T follicular helper cell (primary cell): Measurements from ENCODE around the gene RPS6KA6.

Experiments
- DNase-seq: peaks from one replicate; pipeline ENCODE4 v3.0.0-alpha.2; 2020; ENCODE audit warnings: low read depth
- total RNA-seq, 2 experiments: gene quantifications; one replicate each; lab custom pipeline; 2026; lab: John Stamatoyannopoulos, UW

Gene RPS6KA6
- total RNA-seq: 1.3 to 2.2 reads per million in 2 experiments

- no peak for DNase-seq
Observed at GRCh38 chrX:84187533-84188319, at the start of gene RPS6KA6. Gene RPS6KA6 (minus strand): TSS chrX:84188199. CDS start chrX:84187899, 300 bp downstream.

GRCh38 chrX:84224741-84225140 lies 36.7 kb upstream of the RPS6KA6 start:
- DNase-seq: no peak

GRCh38 chrX:84223261-84223660 lies 35.3 kb upstream of the RPS6KA6 start:
- DNase-seq: no peak

GRCh38 chrX:84221181-84221580 lies 33.2 kb upstream of the RPS6KA6 start:
- DNase-seq: no peak

- DNase-seq: no peak
Observed at GRCh38 chrX:84219551-84219950, 31.6 kb upstream of the RPS6KA6 start.

GRCh38 chrX:84218726-84219125 lies 30.7 kb upstream of the RPS6KA6 start:
- no peak for DNase-seq

GRCh38 chrX:84216881-84217280 lies 28.9 kb upstream of the RPS6KA6 start:
- no peak for DNase-seq

GRCh38 chrX:84216406-84216805 lies 28.4 kb upstream of the RPS6KA6 start:
- no peak for DNase-seq

- DNase-seq: no peak
Observed at GRCh38 chrX:84205276-84205675, 17.3 kb upstream of the RPS6KA6 start.

- DNase-seq: no peak
Observed at GRCh38 chrX:84199688-84200087, 11.7 kb upstream of the RPS6KA6 start.

- no peak for DNase-seq
Observed at GRCh38 chrX:84197550-84197949, 9.6 kb upstream of the RPS6KA6 start.

GRCh38 chrX:84192006-84192405 lies 4.0 kb upstream of the RPS6KA6 start:
- DNase-seq: no peak

GRCh38 chrX:84189125-84189524 lies 1.1 kb upstream of the RPS6KA6 start:
- DNase-seq: no peak

GRCh38 chrX:84188320-84188834 lies 378 bp upstream of the RPS6KA6 start:
- no peak for DNase-seq

GRCh38 chrX:84186603-84187532 lies 1.1 kb downstream of the RPS6KA6 start:
- no peak for DNase-seq

GRCh38 chrX:84182516-84182915 lies 5.5 kb downstream of the RPS6KA6 start:
- no peak for DNase-seq

GRCh38 chrX:84175958-84176357 lies 12.0 kb downstream of the RPS6KA6 start:
- DNase-seq: no peak

- DNase-seq: no peak
Observed at GRCh38 chrX:84175274-84175673, 12.7 kb downstream of the RPS6KA6 start.

GRCh38 chrX:84174348-84174747 lies 13.7 kb downstream of the RPS6KA6 start:
- no peak for DNase-seq

- DNase-seq: no peak
Observed at GRCh38 chrX:84170931-84171330, 17.1 kb downstream of the RPS6KA6 start.

GRCh38 chrX:84168574-84168973 lies 19.4 kb downstream of the RPS6KA6 start:
- DNase-seq: no peak

GRCh38 chrX:84168095-84168494 lies 19.9 kb downstream of the RPS6KA6 start:
- DNase-seq: no peak

GRCh38 chrX:84165711-84166110 lies 22.3 kb downstream of the RPS6KA6 start:
- DNase-seq: no peak
